HCT116 (cell line): ENCODE measurements around the gene WSCD1. TPM values are rescaled to one million over a fixed set of nuclear protein-coding genes. Genes with fewer than 3 reads are reported as not detected.

Experiments used
- ATAC-seq: fragments of 200-7000 bp; cut with Tn5 transposase; 2 replicates; pipeline ENCODE4 v1.9.1; 2020; ENCODE audit warnings: mild to moderate bottlenecking, moderate library complexity
- BruUV-seq: library from RNA; stranded (reverse); fragments of 400-500 nt; replicated peaks from 2 replicates; lab custom pipeline; 2021; lab: Mats Ljungman, UMichigan
- CTCF ChIA-PET: fragments of 300-600 bp; sonication (Branson Sonifier 250); formaldehyde crosslinking; loops from one replicate; lab custom pipeline; 2021; ENCODE audit warnings: antibody characterized with exemption; lab: Charles Lee
- POLR2A ChIA-PET: fragments of 300-600, 350-600 bp; sonication (Branson Sonifier 250); formaldehyde crosslinking; loops from one replicate; lab custom pipeline; 2021; ENCODE audit warnings: antibody characterized with exemption; lab: Charles Lee
- RAD21 ChIA-PET, 2 experiments: fragments of 300-600 bp; sonication (Branson Sonifier 250); formaldehyde crosslinking; loops; one replicate each; lab custom pipeline; 2023; ENCODE audit warnings: low total read pairs in 2 of 2; ENCODE audit not compliant: uncharacterized antibody in 2 of 2, unreplicated experiment in 2 of 2, low non-redundant PET in 1 of 2; lab: Charles Lee
- DNase-seq: peaks from one replicate; pipeline ENCODE4 v3.0.0-alpha.2; 2010; ENCODE audit warnings: low read depth, low spot score
- H2AFZ ChIP-seq: fragments of 200-600 bp; shearing (Covaris generic), sonication (generic); 2 replicates; pipeline ENCODE4 v1.6.1; 2017; ENCODE audit warnings: low read depth, mixed run types, mixed read lengths, antibody characterized with exemption, low read length; ENCODE audit not compliant: poor library complexity, severe bottlenecking
- H3K27ac ChIP-seq: 2 replicates; pipeline ENCODE4 v1.5.1; 2012; ENCODE audit warnings: low read depth, low read length
- H3K27me3 ChIP-seq: fragments of 200-600 bp; sonication (generic); 2 replicates; pipeline ENCODE4 v1.6.1; 2016; ENCODE audit warnings: mixed run types, low read length, mixed read lengths; ENCODE audit not compliant: insufficient read depth
- H3K36me3 ChIP-seq, 2 experiments: fragments of 200-500 bp in 1 of 2; fragments of 200-600 bp in 1 of 2; sonication (Bioruptor generic) in 1 of 2; sonication (generic) in 1 of 2; 2 replicates each; pipeline versions ENCODE4 v1.5.1 to v1.6.1; 2014 to 2016; ENCODE audit warnings: low read length in 2 of 2, inconsistent platforms in 1 of 2, mixed read lengths in 1 of 2, mixed run types in 1 of 2; ENCODE audit not compliant: insufficient read depth in 2 of 2, control insufficient read depth in 1 of 2
- H3K4me1 ChIP-seq, 2 experiments: fragments of 200-600 bp in 1 of 2; sonication (generic) in 1 of 2; 2 replicates each; pipeline versions ENCODE4 v1.5.1 to v1.6.1; 2012 to 2017; ENCODE audit warnings: low read length in 2 of 2, inconsistent platforms in 1 of 2, mild to moderate bottlenecking in 1 of 2, mixed read lengths in 1 of 2, mixed run types in 1 of 2, moderate library complexity in 1 of 2; ENCODE audit not compliant: insufficient read depth in 2 of 2, control insufficient read depth in 1 of 2
- H3K4me2 ChIP-seq: fragments of 200-600 bp; sonication (generic); 2 replicates; pipeline ENCODE4 v1.6.1; 2017; ENCODE audit warnings: mixed run types, low read length, mixed read lengths
- H3K4me3 ChIP-seq, 2 experiments: fragments of 200-600 bp in 1 of 2; sonication (generic) in 1 of 2; replicated peaks in 1 of 2; 2 replicates each; pipeline ENCODE4 v1.5.1; 2011 to 2016; ENCODE audit warnings: low read length in 2 of 2, control low read depth in 1 of 2, low read depth in 1 of 2, mild to moderate bottlenecking in 1 of 2, mixed read lengths in 1 of 2, mixed run types in 1 of 2
- H3K79me2 ChIP-seq: fragments of 200-600 bp; sonication (generic); 2 replicates; pipeline ENCODE4 v1.6.1; 2017; ENCODE audit warnings: mild to moderate bottlenecking, mixed run types, low read length, moderate library complexity, mixed read lengths; ENCODE audit not compliant: insufficient read depth
- H3K9ac ChIP-seq: fragments of 200-600 bp; sonication (generic); 2 replicates; pipeline ENCODE4 v1.6.1; 2016; ENCODE audit warnings: low read length, mixed read lengths
- H3K9me2 ChIP-seq: fragments of 200-600 bp; sonication (generic), shearing (Covaris generic); 2 replicates; pipeline ENCODE4 v1.6.1; 2017; ENCODE audit warnings: mixed run types, mild to moderate bottlenecking, moderate library complexity; ENCODE audit not compliant: insufficient read depth
- H3K9me3 ChIP-seq, 2 experiments: fragments of 200-500 bp in 1 of 2; fragments of 200-600 bp in 1 of 2; sonication (Bioruptor generic) in 1 of 2; sonication (generic) in 1 of 2; 2 replicates each; pipeline ENCODE4 v1.6.1; 2014 to 2017; ENCODE audit warnings: low read length in 2 of 2, mixed read lengths in 2 of 2, inconsistent platforms in 1 of 2, low read depth in 1 of 2, mild to moderate bottlenecking in 1 of 2, mixed run types in 1 of 2, moderate library complexity in 1 of 2; ENCODE audit not compliant: control insufficient read depth in 1 of 2, insufficient read depth in 1 of 2
- H4K20me1 ChIP-seq: fragments of 200-600 bp; sonication (generic), shearing (Covaris generic); 2 replicates; pipeline ENCODE4 v1.6.1; 2017; ENCODE audit warnings: mixed run types, mild to moderate bottlenecking, moderate library complexity; ENCODE audit not compliant: insufficient read depth
- CBX3 ChIP-seq: IDR thresholded peaks from 2 replicates; pipeline ENCODE4 v1.6.1; 2012; ENCODE audit warnings: low read depth
- EZH2phosphoT487 ChIP-seq: fragments of 200-600 bp; IDR thresholded peaks from 2 replicates; pipeline ENCODE4 v1.6.1; 2018; ENCODE audit warnings: antibody characterized with exemption, borderline replicate concordance
- FOSL1 ChIP-seq: IDR thresholded peaks from 2 replicates; pipeline ENCODE4 v1.6.1; 2012; ENCODE audit warnings: low read depth
- MAX ChIP-seq: IDR thresholded peaks from 2 replicates; pipeline ENCODE4 v1.6.1; 2012
- TCF7L2 ChIP-seq: IDR thresholded peaks from 2 replicates; pipeline ENCODE4 v1.7.0; 2011; ENCODE audit warnings: borderline replicate concordance, inconsistent platforms; ENCODE audit not compliant: insufficient read depth, insufficient read length; ENCODE audit errors: extremely low read depth
- ZFX ChIP-seq: fragments of 450-650 bp; IDR thresholded peaks from 2 replicates; pipeline ENCODE4 v1.6.1; 2017
- intact Hi-C: fragments of 100-400 bp; cut with micrococcal nuclease; formaldehyde crosslinking; loops from 2 replicates; pipeline ENCODE4 v1.10.0; 2022
- total RNA-seq: library from RNA; stranded (reverse); gene quantifications from one replicate; pipeline ENCODE4 v1.2.1, GENCODE V29; 2021; ENCODE audit not compliant: unreplicated experiment
- TF ChIP-seq, protein P1 (sequence below), 3 experiments: fragments of 200-600 bp in 1 of 3; sonication (generic) in 1 of 3; IDR thresholded peaks in 2 of 3; conservative IDR thresholded peaks in 1 of 3; 2 replicates each; pipeline ENCODE4 v1.5.1; 2012 to 2017; ENCODE audit warnings: low read depth in 2 of 3, low read length in 2 of 3, antibody characterized with exemption in 1 of 3, borderline replicate concordance in 1 of 3, control low read depth in 1 of 3, mild to moderate bottlenecking in 1 of 3, mixed read lengths in 1 of 3, mixed run types in 1 of 3, moderate library complexity in 1 of 3; ENCODE audit not compliant: insufficient read depth in 1 of 3

WSCD1 gene
- total RNA-seq, 1 experiment from 2014 or later, result 0.15 TPM

DNA sequence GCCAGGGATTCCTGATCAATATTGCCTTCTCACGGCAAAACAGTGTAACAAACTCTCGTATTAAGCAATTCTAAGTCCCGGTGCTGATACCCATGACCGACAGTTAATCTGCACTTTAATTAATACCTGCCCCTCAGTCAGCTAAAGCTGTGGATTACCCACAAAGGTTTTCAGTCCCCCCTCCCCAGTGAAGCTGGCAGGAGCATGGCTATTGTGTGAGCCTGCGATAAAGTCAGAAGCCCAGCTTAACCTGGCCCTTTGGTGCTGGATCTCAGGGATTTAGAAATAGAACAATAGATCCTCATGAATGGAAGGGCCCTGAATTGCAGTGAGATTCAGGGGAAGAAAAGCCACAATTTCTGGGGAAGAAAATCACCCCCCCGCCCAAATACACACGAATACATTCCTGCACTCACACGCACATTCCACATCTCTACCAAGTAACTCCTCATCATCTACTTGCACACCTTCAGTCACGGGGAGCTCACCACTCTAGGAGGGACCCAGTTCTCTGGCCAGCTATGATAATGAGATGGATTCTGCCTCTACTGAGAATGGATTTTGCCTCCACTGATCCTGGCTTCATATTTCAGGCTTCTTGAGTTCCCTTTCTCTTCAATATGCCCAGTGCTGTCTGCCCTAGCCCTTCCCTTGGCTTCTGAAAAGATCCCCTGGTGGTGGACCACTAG is 102.6 kb downstream of the WSCD1 start:
- H3K9ac ChIP-seq, result no peak overlapping the region
- no peak overlapping the region for H3K4me3 ChIP-seq
- H3K4me1 ChIP-seq, result no peaks in the 10 kb centered on the region
- no peak for ATAC-seq
- ChIA-PET CTCF (no interaction called here), RAD21 (no interaction called here), POLR2A (no interaction called here)
- H3K36me3 ChIP-seq, result no peaks in the 10 kb centered on the region
- H3K9me3 ChIP-seq, result no peaks in the 10 kb centered on the region
- no peaks in the 10 kb centered on the region for H3K79me2 ChIP-seq
- peaks cover 52% of the 10 kb centered on the region for H3K27me3 ChIP-seq
- no peak overlapping the region for H3K27ac ChIP-seq
- H4K20me1 ChIP-seq, result no peaks in the 10 kb centered on the region
- no TSS peak for BruUV-seq
- intact Hi-C loops, result no loop called here
- no peak for DNase-seq
- H2AFZ ChIP-seq, result no peak overlapping the region
- H3K4me2 ChIP-seq, result no peak overlapping the region
- no peaks in the 10 kb centered on the region for H3K9me2 ChIP-seq
- TF ChIP-seq MAX (no peak), CBX3 (no peak), FOSL1 (no peak), TCF7L2 (no peak)

DNA sequence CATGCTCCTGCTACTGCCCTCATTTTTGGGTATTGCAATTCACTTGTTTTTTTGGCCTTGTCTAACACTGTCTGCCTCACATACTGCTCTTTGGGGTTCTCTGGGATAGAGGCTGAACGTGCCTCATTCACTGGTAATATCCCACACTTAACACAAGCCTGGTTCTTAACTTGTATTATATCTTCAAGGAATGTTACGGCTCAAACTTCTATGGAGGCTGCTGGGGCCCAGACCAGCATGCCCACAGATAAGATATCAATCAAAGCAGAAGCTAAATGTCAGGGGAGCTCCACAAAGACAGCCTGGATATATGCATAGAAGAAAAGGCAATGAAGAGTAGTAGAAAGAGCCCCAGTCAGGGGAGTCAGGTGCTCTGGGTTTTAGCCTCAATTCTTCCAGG is 103.5 kb downstream of the WSCD1 start:
- no peak overlapping the region for H3K9ac ChIP-seq
- no peak for DNase-seq
- ChIA-PET RAD21 (no interaction called here), CTCF (no interaction called here)
- H3K9me3 ChIP-seq, result no peaks in the 10 kb centered on the region
- H2AFZ ChIP-seq, result no peak overlapping the region
- H3K4me1 ChIP-seq, result no peaks in the 10 kb centered on the region
- BruUV-seq, result no TSS peak
- H3K27me3 ChIP-seq, result peaks cover 59% of the 10 kb centered on the region
- H3K79me2 ChIP-seq, result no peaks in the 10 kb centered on the region
- H4K20me1 ChIP-seq, result no peaks in the 10 kb centered on the region
- intact Hi-C loops, result no loop called here
- H3K4me3 ChIP-seq, result no peak overlapping the region
- H3K27ac ChIP-seq, result no peak overlapping the region
- no peaks in the 10 kb centered on the region for H3K9me2 ChIP-seq
- TF ChIP-seq TCF7L2 (no peak), ZFX (no peak), EZH2phosphoT487 (no peak)
- TF ChIP-seq, protein P1, sequence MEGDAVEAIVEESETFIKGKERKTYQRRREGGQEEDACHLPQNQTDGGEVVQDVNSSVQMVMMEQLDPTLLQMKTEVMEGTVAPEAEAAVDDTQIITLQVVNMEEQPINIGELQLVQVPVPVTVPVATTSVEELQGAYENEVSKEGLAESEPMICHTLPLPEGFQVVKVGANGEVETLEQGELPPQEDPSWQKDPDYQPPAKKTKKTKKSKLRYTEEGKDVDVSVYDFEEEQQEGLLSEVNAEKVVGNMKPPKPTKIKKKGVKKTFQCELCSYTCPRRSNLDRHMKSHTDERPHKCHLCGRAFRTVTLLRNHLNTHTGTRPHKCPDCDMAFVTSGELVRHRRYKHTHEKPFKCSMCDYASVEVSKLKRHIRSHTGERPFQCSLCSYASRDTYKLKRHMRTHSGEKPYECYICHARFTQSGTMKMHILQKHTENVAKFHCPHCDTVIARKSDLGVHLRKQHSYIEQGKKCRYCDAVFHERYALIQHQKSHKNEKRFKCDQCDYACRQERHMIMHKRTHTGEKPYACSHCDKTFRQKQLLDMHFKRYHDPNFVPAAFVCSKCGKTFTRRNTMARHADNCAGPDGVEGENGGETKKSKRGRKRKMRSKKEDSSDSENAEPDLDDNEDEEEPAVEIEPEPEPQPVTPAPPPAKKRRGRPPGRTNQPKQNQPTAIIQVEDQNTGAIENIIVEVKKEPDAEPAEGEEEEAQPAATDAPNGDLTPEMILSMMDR (IDR thresholded peaks at IDR 0.05 in 2 of 3, conservative IDR thresholded peaks at IDR 0.05 in 1 of 3; ENCODE audit: borderline replicate concordance in 1 of 3, insufficient read depth in 1 of 3, low read depth in 2 of 3, low read length in 2 of 3), result no peak
- TF ChIP-seq, all 23 proteins: peak for 0
- Histone ChIP-seq H3K36me3 (no peaks in the 10 kb centered on the region), H3K4me2 (no peak overlapping the region)
- no peak for ATAC-seq
- POLR2A ChIA-PET, result no interaction called here
